ENCODE results near the gene CCDC196. TPM values are rescaled to one million over a fixed set of nuclear protein-coding genes. Genes with fewer than 3 reads are reported as not detected.
A peak's percentile ranks its signal among the peaks of the same experiment; 100 is the strongest.

The CCDC196 gene
- total RNA-seq, 2 donors from 2014 or later: 0.82 to 1.3 TPM

DNA sequence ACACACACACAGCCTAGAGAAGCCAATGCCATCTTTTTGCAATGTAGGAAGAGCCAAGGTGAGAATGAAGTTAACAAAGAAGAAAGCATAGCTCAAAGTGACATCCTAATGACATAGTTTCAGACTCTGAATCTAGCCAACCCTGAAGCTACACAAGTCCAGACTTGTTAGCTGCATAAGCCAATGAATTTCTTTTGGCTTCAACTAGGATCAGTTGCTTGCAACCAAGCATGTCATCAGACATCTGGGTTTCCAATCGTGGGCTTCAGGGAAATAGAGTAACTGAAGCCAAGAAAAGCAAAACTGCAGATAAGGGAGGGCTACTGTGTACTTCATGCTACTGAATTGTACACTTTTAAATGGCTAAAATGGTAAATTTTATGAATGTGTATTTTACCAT is 17.4 kb downstream of the CCDC196 start:
- no peak overlapping the region for H3K9ac ChIP-seq (ENCODE audit: low read depth in 2 of 2, low read length in 2 of 2)
- H3K27ac ChIP-seq: no peak overlapping the region
- TF ChIP-seq, protein P1, sequence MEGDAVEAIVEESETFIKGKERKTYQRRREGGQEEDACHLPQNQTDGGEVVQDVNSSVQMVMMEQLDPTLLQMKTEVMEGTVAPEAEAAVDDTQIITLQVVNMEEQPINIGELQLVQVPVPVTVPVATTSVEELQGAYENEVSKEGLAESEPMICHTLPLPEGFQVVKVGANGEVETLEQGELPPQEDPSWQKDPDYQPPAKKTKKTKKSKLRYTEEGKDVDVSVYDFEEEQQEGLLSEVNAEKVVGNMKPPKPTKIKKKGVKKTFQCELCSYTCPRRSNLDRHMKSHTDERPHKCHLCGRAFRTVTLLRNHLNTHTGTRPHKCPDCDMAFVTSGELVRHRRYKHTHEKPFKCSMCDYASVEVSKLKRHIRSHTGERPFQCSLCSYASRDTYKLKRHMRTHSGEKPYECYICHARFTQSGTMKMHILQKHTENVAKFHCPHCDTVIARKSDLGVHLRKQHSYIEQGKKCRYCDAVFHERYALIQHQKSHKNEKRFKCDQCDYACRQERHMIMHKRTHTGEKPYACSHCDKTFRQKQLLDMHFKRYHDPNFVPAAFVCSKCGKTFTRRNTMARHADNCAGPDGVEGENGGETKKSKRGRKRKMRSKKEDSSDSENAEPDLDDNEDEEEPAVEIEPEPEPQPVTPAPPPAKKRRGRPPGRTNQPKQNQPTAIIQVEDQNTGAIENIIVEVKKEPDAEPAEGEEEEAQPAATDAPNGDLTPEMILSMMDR (IDR thresholded peaks at IDR 0.05): no peak
- no peaks in the 10 kb centered on the region for H3K9me3 ChIP-seq
- no peaks in the 10 kb centered on the region for H3K4me1 ChIP-seq
- no peak overlapping the region for H3K4me3 ChIP-seq
- DNase-seq: no peak
- intact Hi-C loops (cut with DNase I): no loop called here
- no peaks in the 10 kb centered on the region for H3K27me3 ChIP-seq
- no peaks in the 10 kb centered on the region for H3K36me3 ChIP-seq

DNA sequence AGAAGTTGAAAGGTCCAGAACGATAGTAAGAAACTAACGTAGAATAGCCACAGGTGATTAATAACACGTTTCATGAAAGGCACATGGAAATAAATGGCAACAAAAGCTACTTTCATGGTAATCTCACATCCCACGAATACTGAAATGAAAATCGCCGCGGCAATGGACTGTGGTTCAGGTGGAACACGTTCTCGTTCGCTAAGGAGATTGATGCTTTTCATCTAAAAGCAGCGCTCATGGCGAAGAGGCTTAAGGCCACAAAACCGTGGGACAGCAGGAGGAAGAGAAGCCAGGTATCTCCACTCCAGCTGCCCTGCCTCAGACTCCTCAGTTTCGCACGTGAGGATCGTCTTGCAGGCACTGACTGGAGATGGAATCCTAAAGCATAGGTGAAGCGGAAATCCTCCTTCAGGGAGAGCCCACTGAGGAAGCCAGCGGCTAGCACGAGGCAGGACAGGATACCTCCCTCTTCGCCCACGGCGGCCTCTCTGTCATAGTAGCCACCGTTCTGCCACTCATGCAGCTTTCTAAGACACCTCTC is 21.1 kb downstream of the CCDC196 start:
- no peaks in the 10 kb centered on the region for H3K27me3 ChIP-seq
- H3K4me3 ChIP-seq: peak overlapping the region; percentile 73
- H3K9me3 ChIP-seq: no peaks in the 10 kb centered on the region
- H3K4me1 ChIP-seq: peaks cover 5% of the 10 kb centered on the region
- H3K36me3 ChIP-seq: no peaks in the 10 kb centered on the region
- peak overlapping the region; percentile 65 to 98 for H3K9ac ChIP-seq (ENCODE audit: low read depth in 2 of 2, low read length in 2 of 2)
- TF ChIP-seq, protein P1 (IDR thresholded peaks at IDR 0.05): no peak
- intact Hi-C loops (cut with DNase I): no loop called here
- no peak for DNase-seq
- H3K27ac ChIP-seq: peak overlapping the region; percentile 97

DNA sequence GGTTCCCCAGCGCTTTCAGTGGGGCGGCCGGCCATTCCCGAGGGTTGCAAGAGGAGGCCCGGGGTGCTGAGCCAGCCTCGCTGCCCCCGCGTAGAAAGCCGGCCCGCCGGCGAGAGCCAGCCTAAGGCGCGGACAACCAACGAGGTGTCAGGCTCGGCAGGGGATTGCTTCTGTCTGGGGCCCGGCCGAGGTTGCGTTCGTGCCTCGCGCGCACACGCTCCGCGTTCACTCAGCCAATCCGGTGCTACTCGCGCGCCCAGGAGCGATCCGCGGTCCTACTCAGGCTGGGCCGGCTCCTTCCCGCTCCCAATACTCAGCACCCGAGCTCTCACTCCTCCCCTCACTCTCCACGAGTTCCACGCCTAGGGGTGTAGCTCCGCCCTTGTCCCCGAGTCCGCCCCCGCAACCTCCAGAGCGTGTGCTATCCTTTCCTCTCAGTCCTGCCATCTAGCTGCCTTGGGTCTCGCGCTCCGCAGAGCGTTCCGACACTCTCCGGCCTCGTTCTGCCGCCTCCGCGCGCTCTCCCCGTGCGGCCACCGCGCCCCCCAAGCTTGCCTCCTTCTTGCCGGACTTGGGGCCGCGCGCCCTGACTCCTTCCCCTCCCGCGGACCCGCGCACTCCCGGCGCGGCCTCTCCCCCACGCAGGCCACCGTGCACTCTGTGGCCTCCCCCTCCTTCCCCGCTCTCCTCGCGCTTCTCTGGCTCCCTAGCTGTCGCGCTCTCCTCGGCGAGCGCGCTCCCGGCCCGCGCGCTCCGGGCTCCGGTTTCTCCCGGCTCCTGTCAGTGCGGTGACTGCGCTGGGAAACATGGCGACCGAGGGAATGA is 21.8 kb downstream of the CCDC196 start, which contains the start of gene GPHN:
Gene GPHN (plus strand): TSS at position 426 of the 825 bp plus-strand sequence.
- Histone ChIP-seq H3K36me3 (no peaks in the 10 kb centered on the region), H3K9ac (ENCODE audit: low read depth in 2 of 2, low read length in 2 of 2) (peak within 1 kb of the TSS; percentile 85 to 98), H3K4me3 (peak within 1 kb of the TSS; percentile 73), H3K9me3 (no peaks in the 10 kb centered on the region), H3K27me3 (no peaks in the 10 kb centered on the region), H3K4me1 (peaks cover 5% of the 10 kb centered on the region), H3K27ac (peak within 1 kb of the TSS; percentile 97)
- peak; percentile 96 for DNase-seq
- TF ChIP-seq, protein P1 (IDR thresholded peaks at IDR 0.05): no peak
- intact Hi-C loops (cut with DNase I): no loop called here

DNA sequence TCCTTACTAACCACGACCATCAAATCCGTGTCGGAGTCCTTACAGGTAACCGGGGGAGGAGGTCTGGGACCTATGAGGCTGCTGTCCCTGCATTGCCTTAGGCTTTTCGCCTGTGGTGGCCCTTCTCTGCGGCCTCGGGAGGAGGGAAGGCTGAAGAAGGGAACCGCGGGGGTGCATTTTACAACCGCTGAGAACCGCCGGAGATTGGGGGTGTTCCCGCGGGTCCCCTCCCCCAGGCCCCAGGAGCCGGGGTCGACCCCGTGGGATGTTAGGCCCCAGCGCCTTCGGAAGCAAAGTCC is 22.3 kb downstream of the CCDC196 start:
- DNase-seq: no peak
- H3K27ac ChIP-seq: peak overlapping the region; percentile 97
- H3K27me3 ChIP-seq: no peaks in the 10 kb centered on the region
- no peaks in the 10 kb centered on the region for H3K36me3 ChIP-seq
- intact Hi-C loops (cut with DNase I): no loop called here
- peaks cover 5% of the 10 kb centered on the region for H3K4me1 ChIP-seq
- TF ChIP-seq, protein P1 (IDR thresholded peaks at IDR 0.05): no peak
- peak overlapping the region; percentile 85 to 98 for H3K9ac ChIP-seq (ENCODE audit: low read depth in 2 of 2, low read length in 2 of 2)
- H3K4me3 ChIP-seq: peak overlapping the region; percentile 73
- no peaks in the 10 kb centered on the region for H3K9me3 ChIP-seq

DNA sequence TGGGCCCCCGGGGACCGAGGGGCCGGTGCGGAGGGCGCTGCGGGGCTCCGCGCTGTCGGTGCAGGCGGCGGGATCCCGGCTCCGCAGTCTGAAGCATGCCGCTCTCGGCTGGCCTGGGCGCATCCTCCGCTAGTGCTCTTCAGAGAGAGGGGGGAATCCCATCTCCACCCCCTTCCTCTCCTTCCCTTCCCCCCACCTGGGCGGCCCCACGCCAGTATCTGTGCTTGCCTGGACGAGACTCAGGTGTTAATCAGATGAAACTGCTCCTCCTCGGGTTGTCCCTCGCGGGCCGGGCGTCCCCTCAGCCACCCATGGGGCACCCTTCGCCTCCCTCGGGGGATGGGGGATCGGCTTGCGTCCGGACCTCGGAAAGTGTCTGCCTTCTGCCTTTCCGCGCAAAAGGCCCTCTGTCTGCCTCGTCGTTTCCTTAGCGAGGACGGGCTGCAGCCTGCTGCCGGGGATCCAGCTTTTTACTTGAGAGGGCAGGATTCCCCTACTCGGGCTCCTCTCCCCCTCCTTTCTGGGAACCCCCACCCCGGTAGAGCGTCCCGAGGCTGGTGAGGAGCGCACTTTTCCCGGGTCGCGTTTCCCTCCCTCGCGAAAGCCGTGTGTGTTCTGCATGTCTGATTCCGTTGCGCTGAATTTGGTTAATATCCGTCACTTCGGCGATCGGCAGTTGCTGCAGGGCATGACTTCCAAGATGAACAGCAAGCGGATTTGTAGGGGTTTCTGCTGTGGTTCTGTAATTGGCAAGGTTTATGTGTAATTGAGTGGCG is 22.9 kb downstream of the CCDC196 start:
- Histone ChIP-seq H3K9me3 (no peaks in the 10 kb centered on the region), H3K4me3 (peak overlapping the region; percentile 73), H3K4me1 (peaks cover 5% of the 10 kb centered on the region), H3K27ac (peak overlapping the region; percentile 97), H3K27me3 (no peaks in the 10 kb centered on the region), H3K9ac (ENCODE audit: low read depth in 2 of 2, low read length in 2 of 2) (peak overlapping the region; percentile 85 to 98), H3K36me3 (no peaks in the 10 kb centered on the region)
- TF ChIP-seq, protein P1 (IDR thresholded peaks at IDR 0.05): no peak
- peak; percentile 68 for DNase-seq
- intact Hi-C loops (cut with DNase I): no loop called here
